NCI-H510A (cell line): Measurements from ENCODE around the gene CD4.

Source experiments
- DNase-seq: peaks from one replicate; lab custom pipeline; 2025; lab: John Stamatoyannopoulos, UW

CD4 gene

GRCh38 chr12:6828781-6829535 lies 39.6 kb downstream of the CD4 start:
- DNase-seq, result no peak

- no peak for DNase-seq
These were observed 40.4 kb downstream of the CD4 start for GRCh38 chr12:6829536-6830220.

- no peak for DNase-seq
These were observed 41.1 kb downstream of the CD4 start for GRCh38 chr12:6830286-6830890.

GRCh38 chr12:6830999-6831398 lies 41.7 kb downstream of the CD4 start:
- no peak for DNase-seq

- no peak for DNase-seq
These were observed 42.2 kb downstream of the CD4 start for GRCh38 chr12:6831450-6831995.

- no peak for DNase-seq
These were observed 42.8 kb downstream of the CD4 start for GRCh38 chr12:6832125-6832524.

- DNase-seq, result no peak
These were observed 44.0 kb downstream of the CD4 start for GRCh38 chr12:6833189-6833890.

GRCh38 chr12:6834254-6834653 lies 44.9 kb downstream of the CD4 start:
- DNase-seq, result no peak

GRCh38 chr12:6834873-6835272 lies 45.5 kb downstream of the CD4 start:
- no peak for DNase-seq

GRCh38 chr12:6836851-6837250 lies 47.5 kb downstream of the CD4 start:
- no peak for DNase-seq

- DNase-seq, result no peak
These were observed 48.2 kb downstream of the CD4 start for GRCh38 chr12:6837370-6838060.

GRCh38 chr12:6838854-6839253 lies 49.5 kb downstream of the CD4 start:
- no peak for DNase-seq

GRCh38 chr12:6839482-6840201 lies 50.3 kb downstream of the CD4 start:
- DNase-seq, result peak; percentile 57

- no peak for DNase-seq
These were observed 51.0 kb downstream of the CD4 start for GRCh38 chr12:6840330-6840729.

- DNase-seq, result no peak
These were observed 51.6 kb downstream of the CD4 start, which contains the start of gene GNB3 for GRCh38 chr12:6840761-6841515. TSS of gene GNB3 (plus strand) at chr12:6840925. CDS start at chr12:6841288, 363 bp downstream.

GRCh38 chr12:6842075-6842474 lies 52.7 kb downstream of the CD4 start:
- no peak for DNase-seq

- no peak for DNase-seq
These were observed 54.0 kb downstream of the CD4 start for GRCh38 chr12:6843118-6843902.

- DNase-seq, result no peak
These were observed 56.1 kb downstream of the CD4 start for GRCh38 chr12:6845395-6845794.

GRCh38 chr12:6846316-6846869 lies 57.1 kb downstream of the CD4 start:
- DNase-seq, result no peak
